ENCODE measurements around the gene P2RY4. TPM values are rescaled to one million over a fixed set of nuclear protein-coding genes. Genes with fewer than 3 reads are reported as not detected.

The P2RY4 gene
- total and polyA plus RNA-seq, 2 of the 8 experiments (the other 6 are each of a cell fraction or from before 2014, with no cell fraction given) = 0.38 TPM; not detected in 1

DNA sequence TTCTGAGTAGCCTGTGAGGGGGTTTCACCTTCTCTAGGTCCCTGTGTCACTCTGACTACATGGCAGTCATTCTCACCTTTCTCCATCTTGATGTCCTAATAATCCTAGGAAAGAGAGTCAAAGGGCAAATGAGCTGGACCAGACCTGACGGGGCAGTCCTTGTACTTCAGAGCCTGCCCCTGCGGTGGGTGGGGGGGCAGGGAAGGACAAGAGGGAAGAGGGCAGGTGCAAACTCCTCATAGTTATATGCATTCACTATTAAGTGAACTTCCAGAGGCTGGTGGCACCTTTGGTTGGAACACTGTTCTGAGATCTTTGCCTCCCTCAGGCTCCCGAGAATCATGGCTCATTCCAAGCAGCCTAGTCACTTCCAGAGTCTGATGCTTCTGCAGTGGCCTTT, 25.6 kb downstream of the P2RY4 start, which contains the start of gene AWAT1 (continued):
- TF ChIP-seq, protein P1, sequence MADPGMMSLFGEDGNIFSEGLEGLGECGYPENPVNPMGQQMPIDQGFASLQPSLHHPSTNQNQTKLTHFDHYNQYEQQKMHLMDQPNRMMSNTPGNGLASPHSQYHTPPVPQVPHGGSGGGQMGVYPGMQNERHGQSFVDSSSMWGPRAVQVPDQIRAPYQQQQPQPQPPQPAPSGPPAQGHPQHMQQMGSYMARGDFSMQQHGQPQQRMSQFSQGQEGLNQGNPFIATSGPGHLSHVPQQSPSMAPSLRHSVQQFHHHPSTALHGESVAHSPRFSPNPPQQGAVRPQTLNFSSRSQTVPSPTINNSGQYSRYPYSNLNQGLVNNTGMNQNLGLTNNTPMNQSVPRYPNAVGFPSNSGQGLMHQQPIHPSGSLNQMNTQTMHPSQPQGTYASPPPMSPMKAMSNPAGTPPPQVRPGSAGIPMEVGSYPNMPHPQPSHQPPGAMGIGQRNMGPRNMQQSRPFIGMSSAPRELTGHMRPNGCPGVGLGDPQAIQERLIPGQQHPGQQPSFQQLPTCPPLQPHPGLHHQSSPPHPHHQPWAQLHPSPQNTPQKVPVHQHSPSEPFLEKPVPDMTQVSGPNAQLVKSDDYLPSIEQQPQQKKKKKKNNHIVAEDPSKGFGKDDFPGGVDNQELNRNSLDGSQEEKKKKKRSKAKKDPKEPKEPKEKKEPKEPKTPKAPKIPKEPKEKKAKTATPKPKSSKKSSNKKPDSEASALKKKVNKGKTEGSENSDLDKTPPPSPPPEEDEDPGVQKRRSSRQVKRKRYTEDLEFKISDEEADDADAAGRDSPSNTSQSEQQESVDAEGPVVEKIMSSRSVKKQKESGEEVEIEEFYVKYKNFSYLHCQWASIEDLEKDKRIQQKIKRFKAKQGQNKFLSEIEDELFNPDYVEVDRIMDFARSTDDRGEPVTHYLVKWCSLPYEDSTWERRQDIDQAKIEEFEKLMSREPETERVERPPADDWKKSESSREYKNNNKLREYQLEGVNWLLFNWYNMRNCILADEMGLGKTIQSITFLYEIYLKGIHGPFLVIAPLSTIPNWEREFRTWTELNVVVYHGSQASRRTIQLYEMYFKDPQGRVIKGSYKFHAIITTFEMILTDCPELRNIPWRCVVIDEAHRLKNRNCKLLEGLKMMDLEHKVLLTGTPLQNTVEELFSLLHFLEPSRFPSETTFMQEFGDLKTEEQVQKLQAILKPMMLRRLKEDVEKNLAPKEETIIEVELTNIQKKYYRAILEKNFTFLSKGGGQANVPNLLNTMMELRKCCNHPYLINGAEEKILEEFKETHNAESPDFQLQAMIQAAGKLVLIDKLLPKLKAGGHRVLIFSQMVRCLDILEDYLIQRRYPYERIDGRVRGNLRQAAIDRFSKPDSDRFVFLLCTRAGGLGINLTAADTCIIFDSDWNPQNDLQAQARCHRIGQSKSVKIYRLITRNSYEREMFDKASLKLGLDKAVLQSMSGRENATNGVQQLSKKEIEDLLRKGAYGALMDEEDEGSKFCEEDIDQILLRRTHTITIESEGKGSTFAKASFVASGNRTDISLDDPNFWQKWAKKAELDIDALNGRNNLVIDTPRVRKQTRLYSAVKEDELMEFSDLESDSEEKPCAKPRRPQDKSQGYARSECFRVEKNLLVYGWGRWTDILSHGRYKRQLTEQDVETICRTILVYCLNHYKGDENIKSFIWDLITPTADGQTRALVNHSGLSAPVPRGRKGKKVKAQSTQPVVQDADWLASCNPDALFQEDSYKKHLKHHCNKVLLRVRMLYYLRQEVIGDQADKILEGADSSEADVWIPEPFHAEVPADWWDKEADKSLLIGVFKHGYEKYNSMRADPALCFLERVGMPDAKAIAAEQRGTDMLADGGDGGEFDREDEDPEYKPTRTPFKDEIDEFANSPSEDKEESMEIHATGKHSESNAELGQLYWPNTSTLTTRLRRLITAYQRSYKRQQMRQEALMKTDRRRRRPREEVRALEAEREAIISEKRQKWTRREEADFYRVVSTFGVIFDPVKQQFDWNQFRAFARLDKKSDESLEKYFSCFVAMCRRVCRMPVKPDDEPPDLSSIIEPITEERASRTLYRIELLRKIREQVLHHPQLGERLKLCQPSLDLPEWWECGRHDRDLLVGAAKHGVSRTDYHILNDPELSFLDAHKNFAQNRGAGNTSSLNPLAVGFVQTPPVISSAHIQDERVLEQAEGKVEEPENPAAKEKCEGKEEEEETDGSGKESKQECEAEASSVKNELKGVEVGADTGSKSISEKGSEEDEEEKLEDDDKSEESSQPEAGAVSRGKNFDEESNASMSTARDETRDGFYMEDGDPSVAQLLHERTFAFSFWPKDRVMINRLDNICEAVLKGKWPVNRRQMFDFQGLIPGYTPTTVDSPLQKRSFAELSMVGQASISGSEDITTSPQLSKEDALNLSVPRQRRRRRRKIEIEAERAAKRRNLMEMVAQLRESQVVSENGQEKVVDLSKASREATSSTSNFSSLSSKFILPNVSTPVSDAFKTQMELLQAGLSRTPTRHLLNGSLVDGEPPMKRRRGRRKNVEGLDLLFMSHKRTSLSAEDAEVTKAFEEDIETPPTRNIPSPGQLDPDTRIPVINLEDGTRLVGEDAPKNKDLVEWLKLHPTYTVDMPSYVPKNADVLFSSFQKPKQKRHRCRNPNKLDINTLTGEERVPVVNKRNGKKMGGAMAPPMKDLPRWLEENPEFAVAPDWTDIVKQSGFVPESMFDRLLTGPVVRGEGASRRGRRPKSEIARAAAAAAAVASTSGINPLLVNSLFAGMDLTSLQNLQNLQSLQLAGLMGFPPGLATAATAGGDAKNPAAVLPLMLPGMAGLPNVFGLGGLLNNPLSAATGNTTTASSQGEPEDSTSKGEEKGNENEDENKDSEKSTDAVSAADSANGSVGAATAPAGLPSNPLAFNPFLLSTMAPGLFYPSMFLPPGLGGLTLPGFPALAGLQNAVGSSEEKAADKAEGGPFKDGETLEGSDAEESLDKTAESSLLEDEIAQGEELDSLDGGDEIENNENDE (IDR thresholded peaks at IDR 0.05; ENCODE audit: insufficient replicate concordance, low read length) = no peak
- TF ChIP-seq TEAD4 (IDR thresholded peaks at IDR 0.05; ENCODE audit: low read depth, low read length) (no peak), SP1 (IDR thresholded peaks at IDR 0.05; ENCODE audit: low read depth, low read length) (no peak), EGR1 (IDR thresholded peaks at IDR 0.05; ENCODE audit: borderline replicate concordance, low read depth, low read length) (no peak), POLR2AphosphoS5 (IDR thresholded peaks at IDR 0.05; ENCODE audit: low read depth, low read length) (no peak), KDM5A (IDR thresholded peaks at IDR 0.05; ENCODE audit: low read length) (no peak), YY1 (IDR thresholded peaks at IDR 0.05; ENCODE audit: low read depth, low read length) (no peak), CREB1 (IDR thresholded peaks at IDR 0.05) (no peak), POU5F1 (IDR thresholded peaks at IDR 0.05; ENCODE audit: low read depth, low read length) (no peak), JUN (IDR thresholded peaks at IDR 0.05; ENCODE audit: low read depth, low read length) (no peak), ZNF274 (IDR thresholded peaks at IDR 0.05; ENCODE audit: borderline replicate concordance, extremely low read depth, low read length) (no peak)
- TF ChIP-seq, protein P2, sequence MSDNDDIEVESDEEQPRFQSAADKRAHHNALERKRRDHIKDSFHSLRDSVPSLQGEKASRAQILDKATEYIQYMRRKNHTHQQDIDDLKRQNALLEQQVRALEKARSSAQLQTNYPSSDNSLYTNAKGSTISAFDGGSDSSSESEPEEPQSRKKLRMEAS (IDR thresholded peaks at IDR 0.05) = no peak
